HUES6 (cell line): ENCODE measurements around the gene CALY.

Experiments used
- H3K27ac ChIP-seq: 2 replicates; pipeline ENCODE4 v1.7.0; 2013; ENCODE audit warnings: low read depth, mild to moderate bottlenecking, low read length, inconsistent platforms
- H3K27me3 ChIP-seq: 2 replicates; pipeline ENCODE4 v1.6.1; 2013; ENCODE audit warnings: low read length; ENCODE audit not compliant: control insufficient read depth, insufficient read depth
- H3K36me3 ChIP-seq: 2 replicates; pipeline ENCODE4 v1.6.1; 2013; ENCODE audit warnings: low read length; ENCODE audit not compliant: control insufficient read depth, insufficient read depth
- H3K4me1 ChIP-seq: 2 replicates; pipeline ENCODE4 v1.6.1; 2013; ENCODE audit warnings: low read length; ENCODE audit not compliant: control insufficient read depth, insufficient read depth
- H3K4me3 ChIP-seq: 2 replicates; pipeline ENCODE4 v1.5.1; 2013; ENCODE audit warnings: low read depth, low read length
- H3K9ac ChIP-seq: one replicate; pipeline ENCODE4 v1.6.1; 2013; ENCODE audit warnings: mild to moderate bottlenecking, low read length
- H3K9me3 ChIP-seq: 2 replicates; pipeline ENCODE4 v1.6.1; 2013; ENCODE audit warnings: low read depth, low read length; ENCODE audit not compliant: control insufficient read depth, insufficient read depth

Gene CALY

DNA sequence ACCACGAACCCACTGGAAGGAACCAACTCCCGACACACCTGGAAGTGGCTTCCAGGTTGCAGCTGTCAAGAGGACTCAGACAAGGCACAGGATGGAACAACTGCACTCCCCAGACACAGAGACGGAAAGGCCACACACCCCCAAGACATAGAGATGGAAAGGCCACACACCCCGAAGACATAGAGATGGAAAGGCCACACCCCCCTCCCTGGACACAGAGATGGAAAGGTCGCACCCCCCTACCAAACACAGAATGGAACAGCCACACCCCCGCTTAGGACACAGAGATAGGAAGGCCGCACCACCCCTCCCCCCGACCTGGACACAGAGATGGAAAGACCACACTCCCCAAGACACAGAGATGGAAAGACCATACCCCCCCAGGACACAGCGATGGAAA is 20.4 kb downstream of the CALY start:
- H3K27me3 ChIP-seq, result peaks cover 10% of the 10 kb centered on the region
- H3K36me3 ChIP-seq, result peaks cover 17% of the 10 kb centered on the region
- no peaks in the 10 kb centered on the region for H3K9me3 ChIP-seq
- H3K4me3 ChIP-seq, result no peak overlapping the region
- H3K9ac ChIP-seq, result no peak overlapping the region
- H3K27ac ChIP-seq, result no peak overlapping the region
- H3K4me1 ChIP-seq, result no peaks in the 10 kb centered on the region

DNA sequence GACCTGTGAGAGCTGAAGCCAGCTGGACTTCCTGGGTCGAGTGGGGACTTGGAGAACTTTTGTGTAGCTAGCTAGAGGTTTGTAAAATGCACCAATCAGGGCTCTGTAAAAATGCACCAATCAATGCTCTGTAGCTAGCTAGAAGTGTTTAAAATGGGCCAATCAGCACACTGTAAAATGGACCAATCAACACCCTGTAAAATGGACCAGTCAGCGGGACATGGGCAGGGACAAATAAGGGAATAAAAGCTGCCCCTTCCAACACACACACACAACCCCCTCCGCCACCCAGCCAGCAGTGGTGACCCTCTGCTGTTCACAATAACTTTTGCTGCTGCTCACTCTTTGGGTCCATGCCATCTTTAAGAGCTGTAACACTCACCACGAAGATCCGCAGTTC is 20.8 kb downstream of the CALY start:
- Histone ChIP-seq H3K4me3 (no peak overlapping the region), H3K9ac (no peak overlapping the region), H3K36me3 (peaks cover 19% of the 10 kb centered on the region), H3K27me3 (peaks cover 10% of the 10 kb centered on the region), H3K27ac (no peak overlapping the region), H3K9me3 (no peaks in the 10 kb centered on the region), H3K4me1 (no peaks in the 10 kb centered on the region)

DNA sequence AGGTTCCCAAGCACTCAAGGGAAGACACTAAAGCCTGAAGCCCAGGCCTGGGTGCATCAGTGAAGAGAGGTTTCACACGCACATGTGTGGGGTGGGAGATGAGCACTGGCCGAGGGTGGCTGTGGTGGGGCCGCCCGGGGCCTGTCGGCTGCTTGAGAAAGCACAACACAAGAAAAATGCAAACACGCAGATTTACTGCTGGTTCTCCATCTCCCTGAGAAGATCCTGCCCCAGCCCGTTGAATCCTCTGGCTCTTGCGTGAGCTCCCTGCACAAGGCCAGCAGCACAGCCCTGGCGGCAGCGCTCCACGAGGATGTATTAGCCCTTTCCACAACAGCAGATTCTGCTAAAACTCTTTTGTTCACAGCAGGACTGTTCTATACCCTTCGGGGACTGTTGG is 21.8 kb downstream of the CALY start:
- no peak overlapping the region for H3K9ac ChIP-seq
- no peak overlapping the region for H3K4me3 ChIP-seq
- peaks cover 28% of the 10 kb centered on the region for H3K36me3 ChIP-seq
- H3K27me3 ChIP-seq, result peaks cover 10% of the 10 kb centered on the region
- no peaks in the 10 kb centered on the region for H3K9me3 ChIP-seq
- H3K4me1 ChIP-seq, result no peaks in the 10 kb centered on the region
- no peak overlapping the region for H3K27ac ChIP-seq

DNA sequence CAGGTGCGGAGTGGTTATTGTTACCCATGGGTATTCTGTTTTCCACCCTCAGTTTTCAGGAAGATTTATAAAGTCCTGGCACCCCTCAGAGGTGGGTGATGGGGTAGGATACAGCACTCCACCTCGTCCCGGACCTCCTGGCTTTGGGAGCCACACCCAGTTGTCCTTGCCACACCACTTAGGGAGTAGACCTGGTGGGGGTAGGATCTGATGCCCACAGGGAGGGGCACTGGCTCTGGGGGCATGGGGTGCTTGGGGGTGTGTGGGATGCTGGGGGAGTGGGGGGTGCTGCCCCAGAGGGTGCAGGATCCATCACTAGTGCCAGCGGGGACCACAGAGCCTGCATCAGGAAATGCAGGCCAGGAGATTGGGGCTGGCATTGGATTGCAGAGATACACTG is 23.5 kb downstream of the CALY start:
- Histone ChIP-seq H3K27ac (no peak overlapping the region), H3K4me1 (0 out of 2 replicates have a peak, but pooled peaks cover 5% of the 10 kb centered on the region), H3K36me3 (peaks cover 31% of the 10 kb centered on the region), H3K4me3 (no peak overlapping the region), H3K9ac (no peak overlapping the region), H3K27me3 (no peaks in the 10 kb centered on the region), H3K9me3 (no peaks in the 10 kb centered on the region)

DNA sequence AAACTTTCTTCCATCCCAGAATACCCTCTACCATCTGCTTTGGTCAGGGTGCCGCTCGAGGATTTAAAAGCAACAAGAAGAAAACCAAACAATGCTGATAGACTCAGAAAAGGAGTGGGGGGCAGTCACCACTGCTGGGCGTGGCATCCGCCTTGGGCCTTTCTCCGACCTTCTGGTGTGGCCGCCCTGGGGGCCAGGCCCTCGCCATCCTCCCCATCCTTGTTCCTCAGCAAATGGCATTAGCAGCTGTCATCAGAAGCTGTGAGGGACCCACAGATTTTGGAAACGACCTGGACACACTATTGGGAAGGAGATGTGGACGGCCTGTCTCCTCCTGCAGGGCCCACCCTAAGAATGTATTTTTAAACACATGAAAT is 23.9 kb downstream of the CALY start:
- no peaks in the 10 kb centered on the region for H3K9me3 ChIP-seq
- peaks cover 31% of the 10 kb centered on the region for H3K36me3 ChIP-seq
- 0 out of 2 replicates have a peak, but pooled peaks cover 7% of the 10 kb centered on the region for H3K4me1 ChIP-seq
- no peaks in the 10 kb centered on the region for H3K27me3 ChIP-seq
- H3K9ac ChIP-seq, result no peak overlapping the region
- H3K27ac ChIP-seq, result no peak overlapping the region
- no peak overlapping the region for H3K4me3 ChIP-seq

DNA sequence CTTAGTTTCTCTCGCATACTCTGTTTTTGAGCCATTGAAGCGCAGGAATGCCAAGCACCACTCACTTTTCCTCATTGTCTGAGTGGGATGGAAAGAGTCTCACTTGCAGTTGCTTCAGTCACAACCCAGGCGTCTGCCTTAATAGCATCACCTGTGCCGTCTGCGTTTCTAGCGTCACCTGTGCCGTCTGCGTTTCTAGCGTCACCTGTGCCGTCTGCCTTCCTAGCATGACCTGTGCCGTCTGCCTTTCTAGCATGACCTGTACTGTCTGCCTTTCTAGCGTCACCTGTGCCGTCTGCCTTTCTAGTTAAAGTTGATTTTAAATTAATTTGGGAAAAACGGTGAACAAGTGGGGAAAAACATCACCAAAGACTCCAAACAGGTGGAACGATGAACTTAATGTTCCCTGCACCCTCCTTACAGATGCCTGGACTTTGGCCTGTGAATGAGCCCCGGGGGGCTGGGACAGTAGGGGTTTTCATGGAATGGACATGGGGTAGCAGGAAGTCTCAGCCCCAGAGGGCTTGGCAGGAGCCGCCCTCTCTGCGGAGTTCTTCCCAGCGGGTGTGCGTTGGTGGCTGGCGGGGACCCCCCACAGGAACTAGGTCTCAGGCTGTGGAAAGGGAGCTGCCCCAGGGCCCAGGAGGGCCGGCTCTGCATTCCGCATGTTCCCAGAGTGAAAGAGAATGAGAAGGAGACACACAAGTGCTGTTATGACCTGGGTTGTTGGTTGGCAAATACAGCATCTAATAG is 24.5 kb downstream of the CALY start:
- H3K27ac ChIP-seq, result no peak overlapping the region
- no peaks in the 10 kb centered on the region for H3K9me3 ChIP-seq
- peaks cover 31% of the 10 kb centered on the region for H3K36me3 ChIP-seq
- no peak overlapping the region for H3K4me3 ChIP-seq
- H3K4me1 ChIP-seq, result peaks cover 13% of the 10 kb centered on the region
- no peaks in the 10 kb centered on the region for H3K27me3 ChIP-seq
- no peak overlapping the region for H3K9ac ChIP-seq

DNA sequence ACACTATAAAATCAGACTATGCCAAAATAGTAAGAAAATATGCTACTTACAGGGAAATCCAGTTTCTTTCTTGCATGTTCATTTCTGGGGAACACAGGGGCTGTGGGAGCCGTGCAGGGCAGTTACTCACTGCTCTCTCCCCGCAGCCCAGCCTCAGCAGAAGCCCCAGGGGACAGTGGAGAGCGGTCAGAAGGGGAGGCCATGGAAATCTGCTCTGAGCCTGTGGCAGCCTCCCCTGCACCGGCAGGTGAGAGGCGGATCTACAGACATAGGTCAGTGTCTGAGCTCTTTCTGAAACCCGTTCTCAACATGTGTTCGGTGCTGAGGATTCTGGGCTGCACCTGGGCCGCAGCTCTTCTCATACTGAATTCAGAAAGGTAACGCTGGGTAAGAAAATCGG is 25.1 kb downstream of the CALY start:
- Histone ChIP-seq H3K9ac (no peak overlapping the region), H3K4me1 (peaks cover 16% of the 10 kb centered on the region), H3K27me3 (no peaks in the 10 kb centered on the region), H3K36me3 (peaks cover 31% of the 10 kb centered on the region), H3K4me3 (no peak overlapping the region), H3K9me3 (no peaks in the 10 kb centered on the region), H3K27ac (no peak overlapping the region)

DNA sequence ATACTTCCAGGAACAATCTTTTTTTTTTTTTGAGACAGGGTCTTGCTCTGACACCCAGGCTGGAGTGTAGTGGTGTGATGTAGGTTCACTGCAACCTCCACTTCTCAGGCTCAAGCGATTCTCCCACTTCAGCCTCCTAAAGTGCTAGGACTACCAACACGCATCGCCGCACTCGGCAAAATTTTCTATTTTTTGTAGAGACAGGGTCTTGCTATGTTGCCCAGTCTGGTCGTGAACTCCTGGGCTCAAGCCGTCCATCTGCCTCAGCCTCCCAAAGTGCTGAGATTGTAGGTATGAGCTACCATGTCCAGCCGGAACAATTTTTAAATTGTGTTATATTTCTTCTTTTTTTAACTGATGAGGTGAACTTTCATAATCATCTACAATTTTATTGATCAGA is 25.9 kb downstream of the CALY start:
- no peak overlapping the region for H3K4me3 ChIP-seq
- H3K9ac ChIP-seq, result no peak overlapping the region
- no peaks in the 10 kb centered on the region for H3K9me3 ChIP-seq
- no peaks in the 10 kb centered on the region for H3K27me3 ChIP-seq
- peaks cover 16% of the 10 kb centered on the region for H3K4me1 ChIP-seq
- no peak overlapping the region for H3K27ac ChIP-seq
- H3K36me3 ChIP-seq, result peaks cover 31% of the 10 kb centered on the region

DNA sequence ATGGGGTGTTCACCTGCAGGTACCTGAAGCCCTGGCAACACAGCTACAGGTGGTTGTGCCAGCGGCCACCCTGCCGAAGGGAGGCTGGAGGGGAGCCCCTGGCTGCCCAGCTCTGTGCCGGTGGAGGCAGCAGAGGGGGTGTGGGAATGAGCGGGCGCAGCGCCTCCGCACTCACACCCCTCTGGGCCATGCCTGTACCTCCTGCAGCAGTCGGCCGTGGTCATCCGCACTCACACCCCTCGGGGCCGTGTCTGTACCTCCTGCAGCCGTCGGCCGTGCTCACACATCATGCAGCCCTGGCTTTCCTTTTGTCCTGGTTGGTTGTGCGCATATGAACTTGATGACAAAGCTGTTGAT is 26.3 kb downstream of the CALY start:
- no peaks in the 10 kb centered on the region for H3K9me3 ChIP-seq
- peaks cover 16% of the 10 kb centered on the region for H3K4me1 ChIP-seq
- no peaks in the 10 kb centered on the region for H3K27me3 ChIP-seq
- no peak overlapping the region for H3K9ac ChIP-seq
- peaks cover 31% of the 10 kb centered on the region for H3K36me3 ChIP-seq
- no peak overlapping the region for H3K27ac ChIP-seq
- no peak overlapping the region for H3K4me3 ChIP-seq

DNA sequence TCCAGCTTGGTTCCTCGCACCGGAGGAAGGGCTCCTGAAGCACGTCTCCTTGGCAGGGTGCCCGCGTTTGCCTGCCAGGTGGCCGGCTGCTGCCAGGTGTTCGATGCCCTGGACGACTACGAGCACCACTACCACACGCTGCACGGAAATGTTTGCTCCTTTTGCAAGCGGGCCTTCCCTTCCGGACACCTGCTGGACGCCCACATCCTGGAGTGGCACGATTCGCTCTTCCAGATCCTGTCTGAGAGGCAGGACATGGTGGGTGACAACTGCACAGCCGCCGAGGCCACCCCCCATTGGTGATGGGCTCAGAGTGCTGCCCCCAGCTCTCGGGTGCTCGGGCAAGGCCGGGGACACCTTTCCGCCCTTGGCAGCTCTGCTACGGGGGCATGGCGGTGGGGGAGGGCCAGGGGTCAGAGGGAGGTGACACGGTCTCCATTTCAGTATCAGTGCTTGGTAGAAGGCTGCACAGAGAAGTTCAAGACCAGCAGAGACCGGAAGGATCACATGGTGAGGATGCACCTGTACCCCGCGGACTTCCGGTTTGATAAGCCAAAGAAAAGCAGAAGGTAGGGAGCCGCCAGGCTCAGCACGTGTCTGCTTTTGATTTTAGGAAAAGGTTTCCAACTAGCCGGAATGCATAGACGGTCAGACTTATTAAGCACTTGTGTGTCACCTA is 26.8 kb downstream of the CALY start:
- Histone ChIP-seq H3K9me3 (no peaks in the 10 kb centered on the region), H3K4me3 (peak overlapping the region; percentile 73), H3K27me3 (no peaks in the 10 kb centered on the region), H3K27ac (no peak overlapping the region), H3K4me1 (peaks cover 16% of the 10 kb centered on the region), H3K36me3 (peaks cover 31% of the 10 kb centered on the region), H3K9ac (no peak overlapping the region)

DNA sequence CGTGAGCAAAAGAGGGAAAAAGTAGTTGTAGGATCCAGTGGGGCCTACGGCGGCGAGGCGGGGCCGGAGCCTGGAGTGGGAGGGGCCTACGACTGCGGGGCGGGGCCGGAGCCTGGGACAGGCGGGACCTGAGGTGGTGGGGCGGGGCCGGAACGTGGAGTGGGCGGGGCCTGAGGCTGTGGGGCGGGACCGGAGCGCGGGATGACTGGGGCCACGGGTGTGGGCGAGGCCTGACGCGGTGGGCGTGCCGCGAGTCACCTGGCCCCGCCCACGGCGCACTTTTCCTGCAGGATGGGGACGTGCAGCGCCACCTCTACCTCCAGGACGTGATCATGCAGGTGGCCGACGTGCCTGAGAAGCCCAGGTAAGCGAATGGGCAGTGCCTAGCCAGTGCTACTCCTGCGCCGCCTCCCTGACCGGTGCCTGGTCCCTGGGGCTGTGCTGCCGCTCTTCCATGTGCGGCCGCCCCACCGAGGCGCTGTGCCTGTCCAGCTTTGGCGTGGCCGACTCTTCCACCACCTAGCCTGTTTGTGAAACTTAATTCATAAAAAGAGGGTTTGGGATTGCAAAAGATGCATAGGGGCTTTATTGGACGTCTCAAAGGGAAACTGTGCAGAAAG is 27.5 kb downstream of the CALY start:
- Histone ChIP-seq H3K27me3 (no peaks in the 10 kb centered on the region), H3K36me3 (peaks cover 31% of the 10 kb centered on the region), H3K27ac (peak overlapping the region; percentile 97), H3K4me1 (peaks cover 16% of the 10 kb centered on the region), H3K9ac (peak overlapping the region; percentile 95), H3K4me3 (peak overlapping the region; percentile 73), H3K9me3 (no peaks in the 10 kb centered on the region)
